ENCODE data around the gene FAM124A. TPM values are rescaled to one million over a fixed set of nuclear protein-coding genes. Genes with fewer than 3 reads are reported as not detected.

FAM124A gene
- total and polyA plus RNA-seq, 2 experiments from 2014 or later: 37.7 to 109 TPM

- TF ChIP-seq, protein P1, sequence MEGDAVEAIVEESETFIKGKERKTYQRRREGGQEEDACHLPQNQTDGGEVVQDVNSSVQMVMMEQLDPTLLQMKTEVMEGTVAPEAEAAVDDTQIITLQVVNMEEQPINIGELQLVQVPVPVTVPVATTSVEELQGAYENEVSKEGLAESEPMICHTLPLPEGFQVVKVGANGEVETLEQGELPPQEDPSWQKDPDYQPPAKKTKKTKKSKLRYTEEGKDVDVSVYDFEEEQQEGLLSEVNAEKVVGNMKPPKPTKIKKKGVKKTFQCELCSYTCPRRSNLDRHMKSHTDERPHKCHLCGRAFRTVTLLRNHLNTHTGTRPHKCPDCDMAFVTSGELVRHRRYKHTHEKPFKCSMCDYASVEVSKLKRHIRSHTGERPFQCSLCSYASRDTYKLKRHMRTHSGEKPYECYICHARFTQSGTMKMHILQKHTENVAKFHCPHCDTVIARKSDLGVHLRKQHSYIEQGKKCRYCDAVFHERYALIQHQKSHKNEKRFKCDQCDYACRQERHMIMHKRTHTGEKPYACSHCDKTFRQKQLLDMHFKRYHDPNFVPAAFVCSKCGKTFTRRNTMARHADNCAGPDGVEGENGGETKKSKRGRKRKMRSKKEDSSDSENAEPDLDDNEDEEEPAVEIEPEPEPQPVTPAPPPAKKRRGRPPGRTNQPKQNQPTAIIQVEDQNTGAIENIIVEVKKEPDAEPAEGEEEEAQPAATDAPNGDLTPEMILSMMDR (conservative IDR thresholded peaks at IDR 0.05; ENCODE audit: low read depth in 2 of 2): no peak
- no peak for TF ChIP-seq ZNF331 (CRISPR knock-in tag; IDR thresholded peaks at IDR 0.05; ENCODE audit: low read depth)
- no peak for TF ChIP-seq EZH2phosphoT487 (IDR thresholded peaks at IDR 0.05; ENCODE audit: unreplicated experiment)
Observed at GRCh38 chr13:51317262-51317661, 95.1 kb downstream of the FAM124A start (continued).

GRCh38 chr13:51318015-51318414 lies 95.8 kb downstream of the FAM124A start:
- no peaks in the 10 kb centered on the region for H3F3A ChIP-seq (replicated peaks; ENCODE audit: low read depth)
- H3K27me3 ChIP-seq (ENCODE audit: insufficient read depth): no peaks in the 10 kb centered on the region
- Mint-ChIP-seq H3K27ac (no peak overlapping the region), H3K4me1 (peaks cover 17% of the 10 kb centered on the region), H3K27me3 (ENCODE audit: insufficient read depth, low read depth, poor library complexity) (peaks cover 8% of the 10 kb centered on the region), H3K9me3 (no peaks in the 10 kb centered on the region), H3K4me3 (no peak overlapping the region), H3K36me3 (ENCODE audit: low read depth) (no peaks in the 10 kb centered on the region)
- no peaks in the 10 kb centered on the region for H3K79me2 ChIP-seq (replicated peaks; ENCODE audit: insufficient read depth)
- H2AFZ ChIP-seq: no peak overlapping the region
- peaks cover 33% of the 10 kb centered on the region; the same call in 1 of the 2 replicates for H3K9me2 ChIP-seq (ENCODE audit: insufficient read depth)
- no peak overlapping the region for H3K27ac ChIP-seq (ENCODE audit: low read depth)
- TF ChIP-seq POLR2AphosphoS5 (IDR thresholded peaks at IDR 0.05; ENCODE audit: low read depth) (no peak), ZNF114 (CRISPR knock-in tag; IDR thresholded peaks at IDR 0.05) (no peak), NANOG (IDR thresholded peaks at IDR 0.05; ENCODE audit: borderline replicate concordance) (no peak), JUNB (IDR thresholded peaks at IDR 0.05; ENCODE audit: unreplicated experiment) (no peak), ZNF331 (CRISPR knock-in tag; IDR thresholded peaks at IDR 0.05; ENCODE audit: low read depth) (no peak), CREB1 (CRISPR knock-in tag; IDR thresholded peaks at IDR 0.05; ENCODE audit: low read depth) (no peak)
- TF ChIP-seq, protein P2, sequence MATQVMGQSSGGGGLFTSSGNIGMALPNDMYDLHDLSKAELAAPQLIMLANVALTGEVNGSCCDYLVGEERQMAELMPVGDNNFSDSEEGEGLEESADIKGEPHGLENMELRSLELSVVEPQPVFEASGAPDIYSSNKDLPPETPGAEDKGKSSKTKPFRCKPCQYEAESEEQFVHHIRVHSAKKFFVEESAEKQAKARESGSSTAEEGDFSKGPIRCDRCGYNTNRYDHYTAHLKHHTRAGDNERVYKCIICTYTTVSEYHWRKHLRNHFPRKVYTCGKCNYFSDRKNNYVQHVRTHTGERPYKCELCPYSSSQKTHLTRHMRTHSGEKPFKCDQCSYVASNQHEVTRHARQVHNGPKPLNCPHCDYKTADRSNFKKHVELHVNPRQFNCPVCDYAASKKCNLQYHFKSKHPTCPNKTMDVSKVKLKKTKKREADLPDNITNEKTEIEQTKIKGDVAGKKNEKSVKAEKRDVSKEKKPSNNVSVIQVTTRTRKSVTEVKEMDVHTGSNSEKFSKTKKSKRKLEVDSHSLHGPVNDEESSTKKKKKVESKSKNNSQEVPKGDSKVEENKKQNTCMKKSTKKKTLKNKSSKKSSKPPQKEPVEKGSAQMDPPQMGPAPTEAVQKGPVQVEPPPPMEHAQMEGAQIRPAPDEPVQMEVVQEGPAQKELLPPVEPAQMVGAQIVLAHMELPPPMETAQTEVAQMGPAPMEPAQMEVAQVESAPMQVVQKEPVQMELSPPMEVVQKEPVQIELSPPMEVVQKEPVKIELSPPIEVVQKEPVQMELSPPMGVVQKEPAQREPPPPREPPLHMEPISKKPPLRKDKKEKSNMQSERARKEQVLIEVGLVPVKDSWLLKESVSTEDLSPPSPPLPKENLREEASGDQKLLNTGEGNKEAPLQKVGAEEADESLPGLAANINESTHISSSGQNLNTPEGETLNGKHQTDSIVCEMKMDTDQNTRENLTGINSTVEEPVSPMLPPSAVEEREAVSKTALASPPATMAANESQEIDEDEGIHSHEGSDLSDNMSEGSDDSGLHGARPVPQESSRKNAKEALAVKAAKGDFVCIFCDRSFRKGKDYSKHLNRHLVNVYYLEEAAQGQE (IDR thresholded peaks at IDR 0.05; ENCODE audit: unreplicated experiment): no peak
- ATAC-seq (no peak), DNase-seq (ENCODE audit: low spot score) (no peak)
- H3K4me1 ChIP-seq (ENCODE audit: insufficient read depth): peaks cover 4% of the 10 kb centered on the region
- H3K4me2 ChIP-seq: no peak overlapping the region
- no peaks in the 10 kb centered on the region for H3K36me3 ChIP-seq (ENCODE audit: insufficient read depth)
- H4K20me1 ChIP-seq (replicated peaks; ENCODE audit: insufficient read depth): no peaks in the 10 kb centered on the region
- no peak overlapping the region for H3K4me3 ChIP-seq

DNA sequence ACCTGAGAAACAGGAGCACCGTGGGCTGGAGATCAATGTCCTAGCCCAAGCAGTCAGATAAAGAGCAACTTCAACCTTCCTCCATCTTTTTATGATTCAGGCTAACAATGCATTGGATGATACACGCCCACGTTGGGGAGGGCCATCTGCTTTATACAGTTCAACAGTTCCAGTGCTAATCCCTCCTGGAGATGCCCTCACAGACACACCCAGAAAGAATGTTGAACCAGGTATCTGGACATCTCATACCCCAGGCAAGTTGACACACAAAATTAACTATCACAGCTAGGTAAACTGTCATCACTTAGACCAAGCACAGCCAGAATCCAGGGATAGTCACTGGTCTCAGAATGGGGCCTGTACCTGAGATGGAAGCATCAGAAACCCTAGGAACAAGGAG lies 96.7 kb downstream of the FAM124A start:
- DNase-seq (ENCODE audit: low spot score): no peak
- Histone ChIP-seq H3K79me2 (replicated peaks; ENCODE audit: insufficient read depth) (no peaks in the 10 kb centered on the region), H3K36me3 (ENCODE audit: insufficient read depth) (no peaks in the 10 kb centered on the region), H3K27ac (ENCODE audit: low read depth) (no peak overlapping the region), H3K4me1 (ENCODE audit: insufficient read depth) (peaks cover 4% of the 10 kb centered on the region), H3K4me3 (no peak overlapping the region), H3K27me3 (ENCODE audit: insufficient read depth) (no peaks in the 10 kb centered on the region), H3K9me2 (ENCODE audit: insufficient read depth) (peaks cover 33% of the 10 kb centered on the region; the same call in 1 of the 2 replicates), H3F3A (replicated peaks; ENCODE audit: low read depth) (no peaks in the 10 kb centered on the region), H3K4me2 (no peak overlapping the region), H2AFZ (no peak overlapping the region), H4K20me1 (replicated peaks; ENCODE audit: insufficient read depth) (no peaks in the 10 kb centered on the region)
- Mint-ChIP-seq H3K27me3 (ENCODE audit: insufficient read depth, low read depth, poor library complexity) (peaks cover 8% of the 10 kb centered on the region), H3K9me3 (no peaks in the 10 kb centered on the region), H3K4me3 (no peak overlapping the region), H3K36me3 (ENCODE audit: low read depth) (no peaks in the 10 kb centered on the region; the same call in 2 of the 3 replicates), H3K27ac (no peak overlapping the region), H3K4me1 (peaks cover 22% of the 10 kb centered on the region)
- no peak for ATAC-seq
- TF ChIP-seq POLR2AphosphoS5 (IDR thresholded peaks at IDR 0.05; ENCODE audit: low read depth): no peak
